HEK293 (cell line): Measurements from ENCODE around the gene OR4D11.

Experiments used
- CTCF ChIA-PET: fragments of 350-600 bp; formaldehyde crosslinking; extraction: SDS; loops from one replicate; lab custom pipeline; 2021; ENCODE audit warnings: antibody characterized with exemption; lab: Yijun Ruan, JAX
- POLR2A ChIA-PET: fragments of 300-600 bp; formaldehyde crosslinking; extraction: SDS; loops from one replicate; lab custom pipeline; 2020; ENCODE audit warnings: antibody characterized with exemption, inconsistent platforms; lab: Yijun Ruan, JAX
- H3K27ac ChIP-seq: fragments of 200-500 bp; sonication (Bioruptor generic); 2 replicates; pipeline ENCODE4 v1.5.1; 2014; ENCODE audit warnings: low read depth, low read length, control low read depth, inconsistent platforms; ENCODE audit errors: extremely low read depth
- H3K36me3 ChIP-seq, 2 experiments: fragments of 200-500 bp in 1 of 2; sonication (Bioruptor generic) in 1 of 2; 1 replicate in 1 of 2; 2 replicates in 1 of 2; pipeline ENCODE4 v1.5.1; 2014 to 2017; ENCODE audit warnings: inconsistent platforms in 2 of 2, low read length in 2 of 2; ENCODE audit not compliant: control insufficient read depth in 2 of 2, insufficient read depth in 1 of 2
- H3K4me1 ChIP-seq: fragments of 200-500 bp; sonication (Bioruptor generic); 2 replicates; pipeline ENCODE4 v1.5.1; 2014; ENCODE audit warnings: mild to moderate bottlenecking, low read length, inconsistent platforms; ENCODE audit not compliant: control insufficient read depth, insufficient read depth
- H3K4me3 ChIP-seq: 2 replicates; pipeline ENCODE4 v1.5.1; 2011; ENCODE audit warnings: low read depth, mild to moderate bottlenecking, control low read depth, low read length, moderate library complexity
- H3K9me3 ChIP-seq: fragments of 200-500 bp; sonication (Bioruptor generic); 2 replicates; pipeline ENCODE4 v1.5.1; 2014; ENCODE audit warnings: low read depth, low read length, inconsistent platforms; ENCODE audit not compliant: control insufficient read depth, insufficient read depth
- FEZF1 ChIP-seq: fragments of 450-650 bp; formaldehyde crosslinking; IDR thresholded peaks from 2 replicates; pipeline ENCODE4 v1.5.1; 2016; ENCODE audit warnings: missing biosample characterization, missing genetic modification characterization
- IKZF3 ChIP-seq: fragments of 450-650 bp; IDR thresholded peaks from 2 replicates; pipeline ENCODE4 v1.5.0; 2018; ENCODE audit warnings: missing biosample characterization, mild to moderate bottlenecking, missing genetic modification characterization, moderate library complexity
- KLF16 ChIP-seq: fragments of 450-650 bp; formaldehyde crosslinking; IDR thresholded peaks from 2 replicates; pipeline ENCODE4 v1.5.1; 2017; ENCODE audit warnings: missing biosample characterization, missing genetic modification characterization
- OSR2 ChIP-seq: fragments of 450-650 bp; formaldehyde crosslinking; IDR thresholded peaks from 2 replicates; pipeline ENCODE4 v1.5.1; 2016; ENCODE audit warnings: missing biosample characterization, missing genetic modification characterization
- PBX3 ChIP-seq: sonication (generic); formaldehyde crosslinking; IDR thresholded peaks from 2 replicates; pipeline ENCODE4 v1.8.1; 2022; ENCODE audit warnings: mild to moderate bottlenecking, moderate library complexity, missing genetic modification reagents
- SCRT1 ChIP-seq: fragments of 450-650 bp; formaldehyde crosslinking; IDR thresholded peaks from 2 replicates; pipeline ENCODE4 v1.5.1; 2016; ENCODE audit warnings: missing biosample characterization, missing genetic modification characterization, borderline replicate concordance
- YY2 ChIP-seq: fragments of 450-650 bp; formaldehyde crosslinking; IDR thresholded peaks from 2 replicates; pipeline ENCODE4 v1.5.1; 2016; ENCODE audit warnings: missing biosample characterization, missing genetic modification characterization
- ZBTB17 ChIP-seq: fragments of 450-650 bp; formaldehyde crosslinking; IDR thresholded peaks from 2 replicates; pipeline ENCODE4 v1.5.1; 2016; ENCODE audit warnings: missing biosample characterization, missing genetic modification characterization
- ZBTB20 ChIP-seq: fragments of 450-650 bp; formaldehyde crosslinking; IDR thresholded peaks from 2 replicates; pipeline ENCODE4 v1.5.1; 2016; ENCODE audit warnings: missing biosample characterization, missing genetic modification characterization
- ZBTB21 ChIP-seq: fragments of 450-650 bp; formaldehyde crosslinking; IDR thresholded peaks from 2 replicates; pipeline ENCODE4 v1.5.1; 2017; ENCODE audit warnings: missing biosample characterization, missing genetic modification characterization
- ZFP37 ChIP-seq: fragments of 450-650 bp; formaldehyde crosslinking; IDR thresholded peaks from 2 replicates; pipeline ENCODE4 v1.5.1; 2016; ENCODE audit warnings: missing biosample characterization, missing genetic modification characterization
- ZIC2 ChIP-seq: fragments of 450-650 bp; formaldehyde crosslinking; IDR thresholded peaks from 2 replicates; pipeline ENCODE4 v1.5.1; 2016; ENCODE audit warnings: missing biosample characterization, missing genetic modification characterization
- ZNF112 ChIP-seq: fragments of 450-650 bp; formaldehyde crosslinking; IDR thresholded peaks from 2 replicates; pipeline ENCODE4 v1.5.0; 2017; ENCODE audit warnings: missing biosample characterization, missing genetic modification characterization
- ZNF138 ChIP-seq: fragments of 450-650 bp; formaldehyde crosslinking; IDR thresholded peaks from 2 replicates; pipeline ENCODE4 v1.5.1; 2016; ENCODE audit warnings: missing biosample characterization, missing genetic modification characterization, borderline replicate concordance
- ZNF155 ChIP-seq: fragments of 450-650 bp; formaldehyde crosslinking; IDR thresholded peaks from 2 replicates; pipeline ENCODE4 v1.5.1; 2016; ENCODE audit warnings: missing biosample characterization, missing genetic modification characterization
- ZNF157 ChIP-seq: fragments of 450-650 bp; formaldehyde crosslinking; IDR thresholded peaks from 2 replicates; pipeline ENCODE4 v1.5.1; 2016; ENCODE audit warnings: missing biosample characterization, missing genetic modification characterization
- ZNF19 ChIP-seq: fragments of 450-650 bp; formaldehyde crosslinking; IDR thresholded peaks from 2 replicates; pipeline ENCODE4; 2016; ENCODE audit warnings: missing biosample characterization, missing genetic modification characterization, low read depth
- ZNF26 ChIP-seq: fragments of 450-650 bp; formaldehyde crosslinking; IDR thresholded peaks from 2 replicates; pipeline ENCODE4 v1.5.1; 2016; ENCODE audit warnings: missing biosample characterization, missing genetic modification characterization
- ZNF280C ChIP-seq: fragments of 450-650 bp; formaldehyde crosslinking; IDR thresholded peaks from 2 replicates; pipeline ENCODE4 v1.5.1; 2016; ENCODE audit warnings: missing biosample characterization, missing genetic modification characterization
- ZNF341 ChIP-seq: fragments of 450-650 bp; formaldehyde crosslinking; IDR thresholded peaks from 2 replicates; pipeline ENCODE4; 2016; ENCODE audit warnings: low read depth, missing biosample characterization, missing genetic modification characterization
- ZNF391 ChIP-seq: fragments of 450-650 bp; formaldehyde crosslinking; IDR thresholded peaks from 2 replicates; pipeline ENCODE4 v1.5.1; 2016; ENCODE audit warnings: low read depth, missing biosample characterization, missing genetic modification characterization, borderline replicate concordance
- ZNF433 ChIP-seq: fragments of 450-650 bp; formaldehyde crosslinking; IDR thresholded peaks from 2 replicates; pipeline ENCODE4 v1.5.1; 2016; ENCODE audit warnings: missing biosample characterization, missing genetic modification characterization, low read depth
- ZNF501 ChIP-seq: fragments of 450-650 bp; formaldehyde crosslinking; IDR thresholded peaks from 2 replicates; pipeline ENCODE4 v1.5.1; 2016; ENCODE audit warnings: missing biosample characterization, missing genetic modification characterization
- ZNF529 ChIP-seq: fragments of 450-650 bp; formaldehyde crosslinking; IDR thresholded peaks from 2 replicates; pipeline ENCODE4 v1.5.1; 2017; ENCODE audit warnings: missing genetic modification characterization, missing biosample characterization; ENCODE audit not compliant: insufficient replicate concordance
- ZNF558 ChIP-seq: fragments of 450-650 bp; formaldehyde crosslinking; IDR thresholded peaks from 2 replicates; pipeline ENCODE4 v1.5.1; 2016; ENCODE audit warnings: missing biosample characterization, missing genetic modification characterization
- ZNF610 ChIP-seq: fragments of 450-650 bp; formaldehyde crosslinking; IDR thresholded peaks from 2 replicates; pipeline ENCODE4 v1.5.1; 2016; ENCODE audit warnings: missing biosample characterization, missing genetic modification characterization, borderline replicate concordance
- ZNF645 ChIP-seq: fragments of 450-650 bp; formaldehyde crosslinking; IDR thresholded peaks from 2 replicates; pipeline ENCODE4; 2016; ENCODE audit warnings: missing biosample characterization, missing genetic modification characterization
- ZNF747 ChIP-seq: fragments of 450-650 bp; formaldehyde crosslinking; IDR thresholded peaks from 2 replicates; pipeline ENCODE4 v1.5.1; 2016; ENCODE audit warnings: missing biosample characterization, missing genetic modification characterization
- ZNF776 ChIP-seq: fragments of 450-650 bp; formaldehyde crosslinking; IDR thresholded peaks from 2 replicates; pipeline ENCODE4 v1.5.0; 2017; ENCODE audit warnings: missing biosample characterization, missing genetic modification characterization, borderline replicate concordance
- ZNF791 ChIP-seq: fragments of 450-650 bp; formaldehyde crosslinking; IDR thresholded peaks from 2 replicates; pipeline ENCODE4 v1.5.1; 2016; ENCODE audit warnings: missing biosample characterization, missing genetic modification characterization

OR4D11 gene

GRCh38 chr11:59548309-59548656, 44.9 kb downstream of the OR4D11 start:
- Histone ChIP-seq H3K9me3 (no peaks in the 10 kb centered on the region), H3K27ac (no peak overlapping the region), H3K36me3 (no peaks in the 10 kb centered on the region), H3K4me1 (no peaks in the 10 kb centered on the region), H3K4me3 (no peak overlapping the region)
- CTCF ChIA-PET: interaction anchor here (0.9 kb wide), 1 partner anchor 9 kb away, joined by 4 read pairs; no protein-coding TSS in a partner anchor
- POLR2A ChIA-PET: interaction anchor here (1.0 to 2.2 kb wide), 4 partner anchors 11 to 121 kb away, joined by 3 to 8 read pairs (median 6); partner anchors contain the start of genes OSBP and PATL1
- TF ChIP-seq ZBTB20 (tag by site-specific recombination) (no peak), ZNF341 (no peak), ZNF529 (tag by site-specific recombination) (no peak), ZNF138 (tag by site-specific recombination) (no peak), YY2 (tag by site-specific recombination) (no peak), ZNF155 (tag by site-specific recombination) (no peak), KLF16 (tag by site-specific recombination) (no peak), ZBTB17 (tag by site-specific recombination) (no peak), ZNF391 (no peak), ZNF558 (tag by site-specific recombination) (no peak), ZNF791 (tag by site-specific recombination) (no peak), ZFP37 (no peak), IKZF3 (no peak), ZIC2 (tag by site-specific recombination) (no peak), ZNF501 (tag by site-specific recombination) (no peak)

- H3K4me3 ChIP-seq: peak overlapping the region; percentile 46
- H3K27ac ChIP-seq: peak overlapping the region; percentile 24
- H3K9me3 ChIP-seq: no peaks in the 10 kb centered on the region
- CTCF ChIA-PET: interaction anchor here (0.9 to 1.3 kb wide), 3 partner anchors 13 to 251 kb away, joined by 3 read pairs; no protein-coding TSS in a partner anchor
- no peaks in the 10 kb centered on the region for H3K36me3 ChIP-seq
- POLR2A ChIA-PET: interaction anchor here (1.0 to 2.2 kb wide), 4 partner anchors 11 to 118 kb away, joined by 3 to 8 read pairs (median 5); partner anchors contain the start of gene PATL1
- no peaks in the 10 kb centered on the region for H3K4me1 ChIP-seq
- peak; percentile 79 for TF ChIP-seq ZNF610
- TF ChIP-seq ZNF112 (tag by site-specific recombination): no peak
- TF ChIP-seq ZNF776 (tag by site-specific recombination): no peak
- no peak for TF ChIP-seq ZNF19 (tag by site-specific recombination)
- peak; percentile 68; the same call in 1 of the 2 replicates for TF ChIP-seq ZBTB21 (tag by site-specific recombination)
- no peak for TF ChIP-seq ZNF645 (tag by site-specific recombination)
- no peak for TF ChIP-seq ZNF280C (tag by site-specific recombination)
- TF ChIP-seq SCRT1 (tag by site-specific recombination): no peak
- peak; percentile 37; the same call in 1 of the 2 replicates for TF ChIP-seq ZFP37
- TF ChIP-seq OSR2 (tag by site-specific recombination): no peak
- no peak for TF ChIP-seq ZNF747 (tag by site-specific recombination)
- peak; percentile 80 for TF ChIP-seq ZNF501 (tag by site-specific recombination)
- 0 out of 2 replicates have a peak, but pooled peaks have one; percentile 51 for TF ChIP-seq PBX3 (CRISPR knock-in tag)
- TF ChIP-seq ZNF26: no peak
- TF ChIP-seq FEZF1 (tag by site-specific recombination): peak; percentile 31; the same call in 1 of the 2 replicates
- 0 out of 2 replicates have a peak, but pooled peaks have one; percentile 10 for TF ChIP-seq ZNF433 (tag by site-specific recombination)
- no peak for TF ChIP-seq ZBTB17 (tag by site-specific recombination)
- TF ChIP-seq ZNF157 (tag by site-specific recombination): no peak
Observed at GRCh38 chr11:59550368-59550841, 47.0 kb downstream of the OR4D11 start.
